ENCODE data around the gene TBX1.

TBX1 gene

DNA sequence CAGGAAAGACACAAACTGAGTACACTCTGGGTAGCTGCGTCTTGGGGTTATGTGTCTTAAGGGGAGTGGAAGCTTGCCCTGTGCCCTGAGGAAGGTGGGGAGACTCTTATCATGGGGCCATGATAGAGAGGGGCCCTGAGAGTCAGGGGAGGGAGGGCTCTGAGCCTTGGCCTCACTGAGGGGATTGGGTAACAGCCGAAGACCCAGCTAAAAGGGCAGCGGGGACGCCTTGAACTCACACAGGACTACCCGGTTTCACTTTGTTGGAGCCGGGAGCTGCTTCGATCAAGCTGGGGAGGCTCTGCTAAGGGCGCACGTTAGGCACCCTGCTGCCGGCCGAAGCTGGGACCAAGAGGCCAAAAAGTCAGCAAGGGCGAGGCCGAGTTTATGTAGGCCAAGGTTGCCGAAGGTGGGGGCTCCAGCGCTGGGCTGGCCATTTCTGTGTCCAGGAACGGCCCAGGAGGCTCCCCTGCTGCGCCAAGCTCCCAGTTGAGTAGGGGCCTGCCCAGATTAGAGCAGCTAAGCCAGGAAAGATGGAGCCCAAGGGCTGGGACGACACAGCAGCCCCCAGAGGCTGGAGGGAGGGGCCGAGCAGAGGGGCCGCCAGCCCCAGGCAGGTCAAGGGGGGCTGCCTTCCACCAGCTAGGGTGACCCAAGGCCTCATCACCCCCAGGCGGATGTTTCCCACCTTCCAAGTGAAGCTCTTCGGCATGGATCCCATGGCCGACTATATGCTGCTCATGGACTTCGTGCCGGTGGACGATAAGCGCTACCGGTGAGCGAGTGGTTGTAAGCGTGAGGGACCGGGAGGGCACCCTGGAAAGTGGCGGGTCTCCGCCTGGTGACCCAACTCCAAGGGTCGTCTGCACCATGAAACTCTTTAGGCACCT lies 2.2 kb downstream of the TBX1 start:
- no peak for DNase-seq
- intact Hi-C loops (cut with DNase I), result no loop called here

DNA sequence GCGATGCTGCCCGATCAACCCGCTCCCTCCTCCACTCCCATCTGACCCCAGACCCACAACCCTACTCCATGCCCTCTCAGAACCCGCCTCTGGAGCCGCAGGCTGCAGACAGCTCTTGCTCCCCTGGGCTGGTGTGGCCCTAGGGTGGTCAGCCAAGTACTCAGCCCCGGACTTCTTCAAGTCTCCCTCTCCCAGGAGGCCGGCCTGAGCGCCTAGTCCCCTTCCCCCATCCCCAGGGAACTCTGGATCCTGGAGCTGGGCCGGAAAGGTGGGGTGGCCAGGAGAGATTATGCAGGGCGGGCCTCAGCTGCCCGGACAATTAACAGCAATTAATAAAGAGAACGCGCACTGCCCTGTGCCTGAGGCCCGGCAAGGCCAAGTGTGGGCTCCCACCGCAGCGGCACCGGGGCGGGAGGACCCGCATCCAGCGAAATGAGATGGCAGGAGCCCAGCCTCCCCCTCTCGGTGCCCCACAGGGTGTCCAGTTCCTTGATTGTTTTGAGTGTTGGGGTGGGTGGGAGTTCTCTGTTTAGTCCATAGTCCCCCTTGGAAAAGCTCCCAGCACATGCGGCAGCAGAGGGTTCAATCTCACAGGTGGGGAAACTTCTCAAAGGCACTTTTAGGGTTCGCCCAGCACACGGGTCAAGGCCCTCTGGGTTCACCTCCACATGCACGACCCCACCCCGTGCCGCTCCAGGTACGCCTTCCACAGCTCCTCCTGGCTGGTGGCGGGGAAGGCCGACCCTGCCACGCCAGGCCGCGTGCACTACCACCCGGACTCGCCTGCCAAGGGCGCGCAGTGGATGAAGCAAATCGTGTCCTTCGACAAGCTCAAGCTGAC lies 3.1 kb downstream of the TBX1 start:
- DNase-seq, result no peak
- intact Hi-C loops (cut with DNase I), result no loop called here

DNA sequence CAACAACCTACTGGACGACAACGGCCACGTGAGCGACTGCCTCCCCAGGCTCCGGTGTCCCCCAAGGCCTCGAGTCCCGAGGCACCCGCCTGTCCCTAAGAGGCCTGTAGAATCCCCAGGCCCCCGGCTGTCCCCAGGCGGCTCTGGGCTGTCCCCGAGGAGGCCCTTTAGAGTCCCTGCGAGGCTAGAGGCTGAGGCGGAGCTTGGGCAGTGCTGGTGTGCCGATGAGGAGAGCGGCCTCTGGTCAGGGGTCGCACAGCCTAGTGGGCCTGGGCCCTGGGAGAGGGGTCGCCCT lies 3.7 kb downstream of the TBX1 start:
- intact Hi-C loops (cut with DNase I), result no loop called here
- DNase-seq, result no peak

DNA sequence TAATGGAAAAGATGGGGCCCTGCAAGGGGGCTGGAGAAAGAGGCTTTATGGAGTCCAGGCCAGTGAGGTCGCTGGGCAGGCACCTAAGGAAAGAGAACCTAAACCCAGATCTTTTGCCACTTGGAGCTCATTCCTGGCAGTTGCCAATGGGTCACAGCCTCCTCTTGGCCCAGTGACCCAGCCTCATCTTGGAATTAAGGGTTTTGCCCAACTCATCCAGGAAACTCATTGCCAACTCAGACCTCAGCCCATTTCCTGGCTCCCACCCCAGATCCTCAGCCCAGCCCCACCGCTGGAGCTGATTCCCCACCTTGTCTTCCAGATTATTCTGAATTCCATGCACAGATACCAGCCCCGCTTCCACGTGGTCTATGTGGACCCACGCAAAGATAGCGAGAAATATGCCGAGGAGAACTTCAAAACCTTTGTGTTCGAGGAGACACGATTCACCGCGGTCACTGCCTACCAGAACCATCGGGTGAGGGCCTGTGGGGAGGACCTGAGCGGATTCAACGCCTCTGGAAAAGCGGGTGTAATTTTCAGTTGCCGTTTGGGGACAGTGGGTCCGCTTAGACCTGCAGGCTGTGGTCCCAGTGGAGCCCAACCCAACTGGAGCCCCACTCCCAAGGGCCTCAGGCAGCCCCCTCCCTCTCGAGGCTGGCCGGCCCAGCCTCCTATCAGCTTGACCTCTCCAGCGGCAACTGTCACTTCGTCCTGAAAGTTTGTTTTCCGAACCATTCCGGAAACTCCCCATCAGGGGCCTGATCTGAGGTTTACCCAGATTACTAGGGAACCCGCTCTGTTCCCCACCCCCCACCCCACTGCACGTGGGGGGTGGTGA lies 4.3 kb downstream of the TBX1 start:
- peak in 1 of 10 donors; percentile 68 for DNase-seq
- intact Hi-C loops (cut with DNase I), result no loop called here

DNA sequence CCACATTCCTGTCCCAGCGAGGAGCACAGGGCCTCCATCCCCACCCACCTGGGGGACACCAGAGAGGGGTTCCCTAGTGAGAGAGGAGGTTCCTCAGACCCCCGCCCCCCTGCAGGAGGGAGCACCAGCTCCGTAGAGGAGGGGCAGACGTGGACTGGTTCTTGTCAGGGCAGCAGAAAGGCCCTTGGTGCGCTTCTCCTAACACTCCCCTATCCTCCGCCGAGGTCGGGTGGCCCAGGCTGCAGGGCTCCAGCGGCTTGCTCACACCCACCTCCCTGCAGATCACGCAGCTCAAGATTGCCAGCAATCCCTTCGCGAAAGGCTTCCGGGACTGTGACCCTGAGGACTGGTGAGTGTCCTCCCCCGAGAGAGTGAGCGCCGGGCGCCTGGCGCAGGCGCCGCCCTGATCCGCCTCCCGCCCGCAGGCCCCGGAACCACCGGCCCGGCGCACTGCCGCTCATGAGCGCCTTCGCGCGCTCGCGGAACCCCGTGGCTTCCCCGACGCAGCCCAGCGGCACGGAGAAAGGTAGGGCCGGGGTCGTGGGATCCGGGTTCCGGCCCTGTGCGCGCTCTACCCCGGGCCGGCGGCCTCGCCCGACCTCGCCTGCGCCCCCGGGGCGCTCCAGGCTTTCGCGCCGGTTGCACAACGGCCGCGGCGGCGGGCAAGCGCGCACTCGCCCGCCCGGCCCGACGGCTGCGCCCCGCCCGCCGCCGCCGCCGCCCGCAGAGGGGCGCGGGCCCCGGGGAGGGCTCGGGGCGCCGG lies 5.1 kb downstream of the TBX1 start:
- DNase-seq, result peak in 1 of 10 donors; percentile 52
- intact Hi-C loops (cut with DNase I), result no loop called here

- intact Hi-C loops (cut with DNase I), result no loop called here
These were observed 5.6 kb downstream of the TBX1 start for GRCh38 chr22:19766240-19766510.

GRCh38 chr22:19766511-19767426 lies 6.2 kb downstream of the TBX1 start:
- intact Hi-C loops (cut with DNase I), result no loop called here
- peak in 1 of 10 donors; percentile 80 for DNase-seq

More at GRCh38 chr22:19766240-19766510, 5.6 kb downstream of the TBX1 start:
- DNase-seq, result peak in 1 of 10 donors; percentile 56

DNA sequence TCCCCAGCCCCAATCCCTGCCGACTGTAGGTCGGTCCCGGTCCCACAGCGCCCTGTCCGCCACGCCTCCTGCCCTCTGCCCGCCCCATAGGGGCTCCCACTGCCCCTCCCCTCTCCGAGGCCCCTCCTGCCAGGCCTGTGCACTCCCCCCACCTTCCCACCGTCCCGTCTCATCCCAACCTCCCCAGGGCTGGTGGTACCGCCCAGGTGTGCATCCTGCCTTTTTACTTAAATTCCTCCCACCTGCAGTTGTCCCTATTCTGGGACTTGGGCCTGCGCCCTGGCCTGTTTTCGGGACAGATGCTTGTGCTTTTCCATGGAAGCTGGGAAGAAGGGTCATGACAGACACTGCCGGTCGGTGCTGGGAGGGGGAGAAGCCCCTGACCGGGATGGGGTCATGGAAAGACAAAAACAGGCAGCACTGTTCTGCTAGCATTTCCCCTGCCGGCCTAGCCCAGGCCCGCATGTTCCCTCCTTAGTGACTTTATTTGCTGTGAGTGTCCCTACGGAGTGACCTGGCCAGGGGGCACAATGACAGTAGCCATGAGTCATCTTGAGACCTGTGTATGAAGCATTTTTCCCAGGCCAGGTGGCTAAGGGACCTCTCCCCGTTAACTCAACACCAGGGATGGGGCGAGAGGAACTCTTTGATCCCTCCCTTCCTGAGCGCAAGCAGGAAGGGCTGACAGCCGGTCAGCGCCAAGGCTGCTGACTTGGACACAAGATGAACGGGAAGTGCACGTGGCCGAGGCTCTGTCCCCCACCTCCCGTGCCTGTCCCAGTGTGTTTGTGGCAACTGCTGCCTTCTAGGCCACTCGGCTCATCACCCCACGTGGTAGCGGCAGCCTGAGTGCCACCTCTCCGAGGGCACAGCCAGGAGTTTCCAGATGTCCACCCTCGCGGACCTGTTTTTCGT lies 7.1 kb downstream of the TBX1 start:
- DNase-seq, result peak in 1 of 10 donors; percentile 65

GRCh38 chr22:19769393-19769715 lies 8.8 kb downstream of the TBX1 start:
- DNase-seq, result peak in 3 of 10 donors; percentile 50 to 79 (median 76)
- intact Hi-C loops (cut with DNase I), result no loop called here

More for the DNA sequence above, 7.1 kb downstream of the TBX1 start:
- intact Hi-C loops (cut with DNase I), result no loop called here

DNA sequence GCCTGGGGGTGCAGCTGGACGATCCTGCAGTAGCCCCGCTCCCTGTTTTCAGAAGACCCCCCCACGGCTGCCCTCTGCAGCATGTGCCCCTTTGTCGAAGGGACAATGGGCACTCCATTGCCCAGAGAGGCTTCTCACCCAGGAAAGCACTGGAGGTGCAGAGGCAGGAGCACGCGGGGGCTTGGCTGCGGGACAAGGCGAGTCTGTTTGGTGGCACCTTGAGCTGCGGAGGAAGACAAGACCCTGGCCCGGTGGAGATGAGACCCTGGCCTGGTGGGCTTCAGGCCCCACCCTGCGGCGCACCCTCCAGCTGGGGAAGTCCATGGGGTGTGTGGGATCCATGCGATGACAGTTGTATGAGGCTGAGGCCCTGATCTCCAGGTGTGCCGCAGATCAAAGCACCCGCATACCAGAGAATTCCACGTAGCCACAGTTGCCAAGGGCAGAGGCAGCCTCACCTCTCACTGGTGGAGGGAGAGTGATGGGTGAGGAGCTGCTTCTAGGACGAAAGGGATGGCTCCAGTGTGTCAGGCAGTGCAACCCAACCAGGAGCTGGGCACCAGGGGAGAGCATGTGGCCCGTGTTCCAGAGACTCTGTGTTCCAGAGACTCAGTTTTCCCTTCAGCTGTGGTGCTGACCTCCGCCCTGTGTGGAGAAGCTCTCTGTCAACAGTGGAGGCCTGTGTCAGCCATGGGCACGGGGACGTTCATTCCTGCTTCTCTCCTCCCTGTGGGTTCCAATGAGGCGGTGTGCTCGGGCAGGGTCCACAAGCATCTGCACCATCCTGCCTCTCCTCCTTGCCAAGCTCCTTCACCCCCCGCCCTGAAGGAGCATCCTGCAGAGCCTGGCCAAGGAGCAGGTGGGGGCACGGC lies 10.0 kb downstream of the TBX1 start:
- peak in 5 of 10 donors; percentile 3 to 78 (median 54) for DNase-seq
- intact Hi-C loops (cut with DNase I), result no loop called here

GRCh38 chr22:19772422-19772672 lies 11.8 kb downstream of the TBX1 start:
- peak in 2 of 10 donors; percentile 7 to 28 for DNase-seq
- intact Hi-C loops (cut with DNase I), result no loop called here

GRCh38 chr22:19772673-19773469 lies 12.3 kb downstream of the TBX1 start:
- peak in 4 of 10 donors; percentile 5 to 81 (median 42) for DNase-seq

GRCh38 chr22:19773470-19774040 lies 13.0 kb downstream of the TBX1 start:
- peak in 3 of 10 donors; percentile 17 to 75 (median 55) for DNase-seq
- intact Hi-C loops (cut with DNase I), result no loop called here

More at GRCh38 chr22:19772673-19773469, 12.3 kb downstream of the TBX1 start:
- intact Hi-C loops (cut with DNase I), result no loop called here

DNA sequence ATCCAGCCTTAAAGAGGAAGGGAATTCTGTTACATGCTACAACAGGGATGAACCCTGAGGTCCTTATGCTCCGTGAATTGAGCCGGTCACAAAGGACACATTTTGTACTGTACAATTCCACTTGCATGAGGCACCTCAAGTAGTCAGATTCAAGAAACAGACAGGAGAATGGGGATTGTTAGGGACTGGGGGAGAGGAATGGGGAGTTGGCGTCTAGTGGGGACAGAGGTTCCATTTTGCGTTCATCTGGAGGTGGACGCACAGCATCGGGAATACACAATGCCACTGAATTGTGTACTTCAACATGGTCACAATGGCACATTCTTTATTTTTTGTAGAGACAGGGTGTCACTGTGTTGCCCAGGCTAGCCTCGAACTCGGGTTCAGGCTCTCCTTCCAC lies 14.1 kb downstream of the TBX1 start:
- no peak for DNase-seq
- intact Hi-C loops (cut with DNase I), result no loop called here

GRCh38 chr22:19775496-19776325 lies 15.1 kb downstream of the TBX1 start:
- DNase-seq, result peak in 4 of 10 donors; percentile 24 to 71 (median 58)
- intact Hi-C loops (cut with DNase I), result no loop called here

Measured in posterior cingulate gyrus (tissue), 11 donors.